Measurements from ENCODE around the gene VCPKMT.
"Not testable (repeated sequence)": the region's sequence is repeated elsewhere in the genome, so short reads cannot be mapped to it uniquely, and the experiment has no call there.

Gene VCPKMT

GRCh38 chr14:50093496-50093895 is 22.9 kb downstream of the VCPKMT start:
- in situ Hi-C loops (cut with HindIII; ENCODE audit: low sequenced_read_pairs), result no loop called here

DNA sequence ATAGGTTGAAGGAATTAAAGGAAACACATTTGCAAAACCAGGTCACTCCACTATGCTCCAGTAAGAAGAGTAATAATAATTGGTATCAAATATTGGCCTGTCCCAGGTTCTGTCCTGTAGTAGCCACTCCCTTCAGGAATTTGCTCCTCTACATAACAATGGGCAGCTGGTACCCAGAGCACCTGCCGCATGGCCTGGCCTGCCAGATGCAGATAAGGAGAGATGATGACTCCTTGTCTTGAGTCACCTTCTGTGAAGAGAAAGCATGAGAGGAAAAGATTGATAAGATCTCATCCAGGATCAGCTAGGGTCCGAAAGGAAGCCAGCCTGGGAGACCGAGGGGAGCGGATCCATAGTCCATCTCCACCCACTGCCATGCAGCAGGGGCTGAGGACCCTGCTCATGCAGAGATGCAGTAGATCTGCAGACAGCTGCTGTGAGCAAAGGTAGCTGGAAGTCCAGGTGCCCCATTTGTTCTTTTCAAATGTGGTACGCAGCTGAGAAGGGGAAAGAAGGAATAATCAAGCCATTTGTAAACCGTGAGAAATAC is 24.3 kb downstream of the VCPKMT start:
- in situ Hi-C loops (cut with HindIII; ENCODE audit: low sequenced_read_pairs), result no loop called here

- in situ Hi-C loops (cut with HindIII; ENCODE audit: low sequenced_read_pairs), result no loop called here
These were observed 25.0 kb downstream of the VCPKMT start for GRCh38 chr14:50091240-50091913.

DNA sequence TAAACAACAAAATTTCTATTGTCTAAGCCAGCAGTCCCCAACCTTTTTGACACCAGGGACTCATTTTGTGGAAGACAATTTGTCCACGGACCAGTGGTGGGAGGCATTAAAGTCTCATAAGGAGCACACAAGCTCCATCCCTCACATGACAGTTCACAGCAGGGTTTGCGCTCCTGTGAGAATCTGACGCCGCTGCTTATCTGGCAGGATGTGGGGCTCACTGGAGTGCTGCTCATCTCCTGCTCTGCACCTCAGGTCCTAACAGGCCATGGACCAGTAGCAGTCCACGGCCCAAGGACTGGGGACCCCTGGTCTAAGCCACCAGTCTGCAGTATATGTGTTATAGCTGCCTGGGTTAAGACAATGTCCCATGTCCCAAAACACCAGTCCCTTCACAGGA is 27.2 kb downstream of the VCPKMT start:
- in situ Hi-C loops (cut with HindIII; ENCODE audit: low sequenced_read_pairs), result no loop called here

DNA sequence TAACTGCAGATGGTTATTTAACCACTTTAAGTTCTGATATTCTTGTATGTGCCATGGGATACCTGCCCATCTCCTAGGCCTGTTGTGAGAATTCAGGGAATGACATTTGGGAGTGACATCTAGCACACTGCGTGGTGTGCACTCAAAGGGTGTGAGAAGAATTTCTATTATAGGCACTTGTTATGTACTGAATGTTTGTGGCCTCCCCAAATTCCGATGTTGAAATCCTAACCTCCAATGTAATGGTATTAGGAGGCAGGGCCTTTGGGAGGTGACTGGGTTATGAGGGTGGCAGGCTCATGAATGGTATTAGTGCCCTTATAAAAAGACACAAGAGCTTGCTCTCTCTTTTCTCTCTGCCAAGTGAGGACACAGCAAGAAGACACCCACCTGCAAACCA is 27.6 kb downstream of the VCPKMT start:
- in situ Hi-C loops (cut with HindIII; ENCODE audit: low sequenced_read_pairs), result no loop called here

GRCh38 chr14:50088117-50088515 is 28.3 kb downstream of the VCPKMT start:
- in situ Hi-C loops (cut with HindIII; ENCODE audit: low sequenced_read_pairs), result no loop called here

- in situ Hi-C loops (cut with HindIII; ENCODE audit: low sequenced_read_pairs), result no loop called here
These were observed 28.8 kb downstream of the VCPKMT start for GRCh38 chr14:50087341-50088116.

DNA sequence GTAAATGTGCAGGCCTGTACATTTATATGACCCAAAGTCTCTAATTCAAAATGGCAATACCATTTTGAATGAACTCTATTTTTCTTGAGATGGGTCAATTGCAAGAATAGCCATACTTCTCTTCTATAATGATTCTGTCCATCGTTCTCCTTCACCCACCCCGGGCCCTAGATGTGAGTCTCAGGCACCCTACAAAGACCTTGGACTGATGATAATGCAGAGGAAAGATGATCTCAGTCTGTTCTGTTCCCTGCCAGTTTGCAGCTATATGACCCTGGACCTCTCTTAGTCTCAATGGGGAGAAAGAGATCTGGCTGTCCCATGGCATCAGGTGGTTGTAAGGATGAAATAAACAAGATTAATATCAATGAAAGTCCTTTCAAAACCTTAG is 30.1 kb downstream of the VCPKMT start:
- in situ Hi-C loops (cut with HindIII; ENCODE audit: low sequenced_read_pairs), result no loop called here

GRCh38 chr14:50085570-50086320 is 30.6 kb downstream of the VCPKMT start:
- in situ Hi-C loops (cut with HindIII; ENCODE audit: low sequenced_read_pairs), result no loop called here

GRCh38 chr14:50084666-50085065 is 31.7 kb downstream of the VCPKMT start:
- in situ Hi-C loops (cut with HindIII; ENCODE audit: low sequenced_read_pairs), result no loop called here

GRCh38 chr14:50083467-50084337 is 32.7 kb downstream of the VCPKMT start:
- in situ Hi-C loops (cut with HindIII; ENCODE audit: low sequenced_read_pairs), result no loop called here

DNA sequence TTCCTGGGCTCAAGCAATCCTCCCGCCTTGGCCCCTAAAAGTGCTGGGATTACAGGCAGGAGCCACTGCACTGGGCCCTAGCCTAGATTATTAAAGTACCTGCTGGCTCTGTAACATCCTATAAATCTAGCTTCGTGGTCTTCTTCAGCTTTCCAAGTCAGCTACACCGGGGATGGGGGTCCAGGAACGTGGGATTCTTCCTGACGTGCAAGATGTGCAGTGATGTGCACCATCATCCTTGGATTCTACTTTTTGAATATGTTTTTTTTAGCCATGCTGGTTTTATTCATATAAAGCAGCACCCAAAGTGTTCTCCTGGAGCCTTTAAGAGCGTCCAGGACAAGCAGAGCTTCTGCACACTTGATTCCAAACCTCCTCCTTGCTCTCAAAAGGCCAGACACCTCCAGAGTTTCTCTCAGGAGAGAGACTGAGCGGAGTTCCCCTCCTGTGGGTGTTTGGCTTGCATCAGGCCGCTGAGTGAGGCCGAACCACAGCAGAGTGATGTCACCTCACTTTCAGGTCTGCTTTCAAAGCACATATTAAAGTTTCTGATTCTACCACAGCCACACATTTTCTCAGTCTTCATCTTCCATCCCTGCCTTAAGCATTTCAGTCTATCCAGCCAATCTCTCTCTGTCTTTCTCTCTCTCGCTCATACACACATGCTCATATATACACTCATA is 33.4 kb downstream of the VCPKMT start:
- in situ Hi-C loops (cut with HindIII; ENCODE audit: low sequenced_read_pairs), result no loop called here

- in situ Hi-C loops (cut with HindIII; ENCODE audit: low sequenced_read_pairs), result no loop called here
These were observed 34.0 kb downstream of the VCPKMT start for GRCh38 chr14:50082308-50082742.

GRCh38 chr14:50079103-50079502 is 37.3 kb downstream of the VCPKMT start:
- in situ Hi-C loops (cut with HindIII; ENCODE audit: low sequenced_read_pairs), result not testable (repeated sequence)

- in situ Hi-C loops (cut with HindIII; ENCODE audit: low sequenced_read_pairs), result not testable (repeated sequence)
These were observed 42.7 kb downstream of the VCPKMT start for GRCh38 chr14:50073663-50074062.

DNA sequence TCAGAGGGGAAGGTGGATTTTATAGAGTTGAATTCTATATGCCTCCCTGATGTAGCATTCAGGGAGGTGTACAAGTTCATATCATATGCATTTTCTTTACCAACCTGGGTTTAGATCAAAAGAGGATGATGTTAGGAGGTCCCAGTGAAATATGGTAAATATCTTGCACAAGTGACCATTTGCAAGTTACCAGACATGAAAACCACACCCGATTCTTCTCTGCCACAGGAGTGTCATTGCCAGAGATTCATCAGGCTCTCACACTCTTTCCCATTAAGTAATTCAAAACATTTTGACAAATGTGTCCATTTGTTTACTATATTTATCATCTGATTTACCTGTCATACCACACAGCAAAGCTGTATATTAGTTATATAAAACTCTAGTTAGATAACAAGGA is 44.0 kb downstream of the VCPKMT start:
- in situ Hi-C loops (cut with HindIII; ENCODE audit: low sequenced_read_pairs), result no loop called here

- in situ Hi-C loops (cut with HindIII; ENCODE audit: low sequenced_read_pairs), result no loop called here
These were observed 45.4 kb downstream of the VCPKMT start for GRCh38 chr14:50070840-50071548.

- in situ Hi-C loops (cut with HindIII; ENCODE audit: low sequenced_read_pairs), result no loop called here
These were observed 46.1 kb downstream of the VCPKMT start for GRCh38 chr14:50070230-50070629.

GRCh38 chr14:50069325-50069724 is 47.0 kb downstream of the VCPKMT start:
- in situ Hi-C loops (cut with HindIII; ENCODE audit: low sequenced_read_pairs), result no loop called here
